Brain microvascular endothelial cell (primary cell): ENCODE data around the gene HBEGF.

Source experiments
- DNase-seq: peaks from one replicate; pipeline ENCODE4 v3.0.0-alpha.2; 2020
- H3K27ac ChIP-seq: fragments of 250-450 bp; sonication (Bioruptor Pico); 2 replicates; pipeline ENCODE4 v1.5.1; 2020; ENCODE audit warnings: mild to moderate bottlenecking, moderate library complexity
- H3K27me3 ChIP-seq: fragments of 250-450 bp; sonication (Bioruptor Pico); replicated peaks from 2 replicates; pipeline ENCODE4 v1.5.1; 2020; ENCODE audit warnings: mild to moderate bottlenecking
- H3K36me3 ChIP-seq: fragments of 250-450 bp; sonication (Bioruptor Pico); replicated peaks from 2 replicates; pipeline ENCODE4 v1.5.1; 2020; ENCODE audit warnings: mild to moderate bottlenecking
- H3K4me3 ChIP-seq: 2 replicates; pipeline ENCODE4 v1.5.1; 2011; ENCODE audit warnings: low read depth, mild to moderate bottlenecking, control low read depth, low read length, moderate library complexity
- in situ Hi-C: cut with HindIII; loops from 2 replicates; pipeline ENCODE4 v1.10.0; 2017; ENCODE audit warnings: low sequenced_read_pairs, low pct_ligation_motif_present
- TF ChIP-seq, protein P1 (sequence below): IDR thresholded peaks from 2 replicates; pipeline ENCODE4 v1.5.1; 2011; ENCODE audit warnings: low read depth, mild to moderate bottlenecking, moderate library complexity, low read length, control low read depth, inconsistent platforms; ENCODE audit errors: missing control alignments

HBEGF gene

DNA sequence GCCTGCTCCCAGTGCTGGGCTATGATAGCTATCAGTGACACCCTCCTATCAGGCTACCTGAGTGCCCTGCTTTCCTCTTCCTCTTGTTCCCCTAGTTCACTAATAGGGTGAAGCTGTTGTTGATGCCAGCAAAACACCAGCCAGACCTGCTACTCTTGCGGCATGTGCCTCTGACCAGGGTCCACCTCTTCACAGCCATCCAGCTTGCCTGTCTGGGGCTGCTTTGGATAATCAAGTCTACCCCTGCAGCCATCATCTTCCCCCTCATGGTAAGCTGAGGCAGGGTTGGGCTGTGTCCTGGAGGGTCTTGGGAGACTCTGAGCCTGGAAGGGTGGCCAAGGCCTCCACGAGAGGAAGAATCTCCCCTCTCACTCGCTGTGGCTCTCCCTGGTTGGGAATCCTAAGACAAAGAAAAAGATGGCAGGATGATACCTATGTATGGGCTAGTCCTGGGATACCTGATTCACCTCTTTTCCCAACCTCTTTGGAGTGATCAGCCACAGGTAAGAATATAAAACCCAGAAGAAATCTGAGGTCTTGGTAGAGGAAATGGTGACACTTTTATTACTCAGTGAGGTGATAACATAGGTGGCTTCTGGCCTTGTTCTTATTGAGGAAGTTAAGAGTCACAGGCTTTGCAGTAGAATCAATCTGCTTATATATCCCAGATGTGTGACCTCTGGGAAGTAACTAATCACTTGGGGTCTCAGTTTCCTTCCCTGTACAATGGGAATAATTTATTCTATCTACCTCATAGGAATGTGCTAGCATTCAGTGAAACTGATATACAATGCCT lies 25.2 kb upstream of the HBEGF start:
- H3K27me3 ChIP-seq = no peaks in the 10 kb centered on the region
- in situ Hi-C loops = no loop called here
- TF ChIP-seq, protein P1, sequence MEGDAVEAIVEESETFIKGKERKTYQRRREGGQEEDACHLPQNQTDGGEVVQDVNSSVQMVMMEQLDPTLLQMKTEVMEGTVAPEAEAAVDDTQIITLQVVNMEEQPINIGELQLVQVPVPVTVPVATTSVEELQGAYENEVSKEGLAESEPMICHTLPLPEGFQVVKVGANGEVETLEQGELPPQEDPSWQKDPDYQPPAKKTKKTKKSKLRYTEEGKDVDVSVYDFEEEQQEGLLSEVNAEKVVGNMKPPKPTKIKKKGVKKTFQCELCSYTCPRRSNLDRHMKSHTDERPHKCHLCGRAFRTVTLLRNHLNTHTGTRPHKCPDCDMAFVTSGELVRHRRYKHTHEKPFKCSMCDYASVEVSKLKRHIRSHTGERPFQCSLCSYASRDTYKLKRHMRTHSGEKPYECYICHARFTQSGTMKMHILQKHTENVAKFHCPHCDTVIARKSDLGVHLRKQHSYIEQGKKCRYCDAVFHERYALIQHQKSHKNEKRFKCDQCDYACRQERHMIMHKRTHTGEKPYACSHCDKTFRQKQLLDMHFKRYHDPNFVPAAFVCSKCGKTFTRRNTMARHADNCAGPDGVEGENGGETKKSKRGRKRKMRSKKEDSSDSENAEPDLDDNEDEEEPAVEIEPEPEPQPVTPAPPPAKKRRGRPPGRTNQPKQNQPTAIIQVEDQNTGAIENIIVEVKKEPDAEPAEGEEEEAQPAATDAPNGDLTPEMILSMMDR = no peak

DNA sequence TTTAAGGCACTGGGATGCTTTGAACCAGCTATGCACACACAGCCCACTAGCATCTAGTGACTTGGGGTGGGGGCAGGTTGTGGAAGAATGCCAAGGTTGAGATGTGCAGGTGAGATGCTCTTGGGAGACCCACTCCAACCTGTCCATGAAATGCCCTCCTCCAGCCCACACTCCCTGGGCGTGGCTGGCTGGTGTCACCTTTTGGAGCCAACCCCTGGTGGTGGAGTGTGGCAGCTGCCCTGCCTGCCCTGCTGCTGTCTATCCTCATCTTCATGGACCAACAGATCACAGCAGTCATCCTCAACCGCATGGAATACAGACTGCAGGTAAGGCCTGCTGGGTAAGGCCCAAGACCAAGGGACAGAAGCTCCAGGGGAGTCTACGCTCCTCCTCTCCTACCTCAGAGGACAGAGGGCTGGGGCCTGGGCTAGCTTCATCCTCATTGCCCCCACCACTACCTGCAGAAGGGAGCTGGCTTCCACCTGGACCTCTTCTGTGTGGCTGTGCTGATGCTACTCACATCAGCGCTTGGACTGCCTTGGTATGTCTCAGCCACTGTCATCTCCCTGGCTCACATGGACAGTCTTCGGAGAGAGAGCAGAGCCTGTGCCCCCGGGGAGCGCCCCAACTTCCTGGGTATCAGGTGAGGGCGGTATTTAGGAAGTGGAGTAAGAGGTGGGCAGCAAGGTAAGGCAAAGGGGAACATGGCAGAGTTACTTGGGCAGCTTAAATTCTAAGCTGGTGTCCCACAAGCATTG lies 21.0 kb upstream of the HBEGF start:
- DNase-seq = no peak
- in situ Hi-C loops = no loop called here
- Histone ChIP-seq H3K27me3 (no peaks in the 10 kb centered on the region), H3K27ac (no peak overlapping the region), H3K36me3 (no peaks in the 10 kb centered on the region), H3K4me3 (no peak overlapping the region)
- TF ChIP-seq, protein P1 = no peak

More for the DNA sequence above, 25.2 kb upstream of the HBEGF start:
- no peak overlapping the region for H3K4me3 ChIP-seq
- no peaks in the 10 kb centered on the region for H3K36me3 ChIP-seq
- H3K27ac ChIP-seq = no peak overlapping the region
- no peak for DNase-seq

DNA sequence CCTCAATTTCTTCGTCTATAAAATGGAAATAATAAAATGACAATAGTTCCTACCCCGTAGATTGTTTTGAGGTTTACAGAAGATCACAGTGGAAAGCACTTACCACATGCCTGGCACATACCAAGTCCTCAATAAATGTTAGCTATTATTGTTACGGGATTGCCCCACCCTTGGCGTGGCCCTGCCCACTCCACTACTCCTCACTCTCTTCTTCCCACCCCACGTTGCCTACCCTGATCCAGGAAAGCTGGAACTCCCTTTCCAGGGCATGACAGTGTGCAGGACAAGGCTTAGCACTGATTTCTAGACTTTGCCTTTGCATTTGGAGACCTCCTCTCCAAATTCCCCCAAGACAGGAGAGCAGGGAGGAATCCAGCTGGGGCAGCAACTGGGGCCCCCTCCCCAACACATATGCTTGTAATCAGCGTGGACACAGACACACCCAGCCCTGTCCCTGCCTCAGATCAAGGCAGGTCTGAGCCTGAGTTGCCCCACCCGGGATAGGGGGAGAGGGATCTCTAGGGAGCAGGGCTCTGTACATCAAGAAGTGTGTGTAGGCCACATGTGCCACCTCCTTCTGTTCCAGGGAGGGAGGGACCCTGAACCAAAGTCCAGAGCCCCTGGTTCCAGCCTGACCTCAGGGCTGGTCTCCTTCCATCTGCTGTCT lies 20.3 kb upstream of the HBEGF start:
- in situ Hi-C loops = no loop called here
- H3K27me3 ChIP-seq = no peaks in the 10 kb centered on the region
- no peaks in the 10 kb centered on the region for H3K36me3 ChIP-seq
- DNase-seq = no peak
- H3K27ac ChIP-seq = no peak overlapping the region
- TF ChIP-seq, protein P1 = no peak
- H3K4me3 ChIP-seq = no peak overlapping the region

DNA sequence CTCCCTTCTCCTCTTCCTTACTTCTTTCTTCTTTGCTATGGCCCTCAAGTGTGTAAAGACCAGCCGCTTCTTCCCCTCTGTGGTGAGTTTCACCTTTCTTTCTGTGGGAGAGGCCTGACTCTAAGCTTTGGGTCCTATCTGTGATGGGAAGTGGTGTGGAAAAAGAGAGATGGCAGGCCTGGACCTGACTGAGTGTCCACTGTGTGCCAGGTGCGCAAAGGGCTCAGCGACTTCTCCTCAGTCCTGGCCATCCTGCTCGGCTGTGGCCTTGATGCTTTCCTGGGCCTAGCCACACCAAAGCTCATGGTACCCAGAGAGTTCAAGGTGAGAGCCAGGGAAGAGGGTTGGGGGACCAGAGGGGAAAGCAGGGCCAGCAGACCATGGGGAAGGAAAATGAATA lies 19.5 kb upstream of the HBEGF start:
- no peaks in the 10 kb centered on the region for H3K27me3 ChIP-seq
- no peak overlapping the region for H3K4me3 ChIP-seq
- in situ Hi-C loops = no loop called here
- DNase-seq = no peak
- no peaks in the 10 kb centered on the region for H3K36me3 ChIP-seq
- TF ChIP-seq, protein P1 = no peak
- no peak overlapping the region for H3K27ac ChIP-seq

DNA sequence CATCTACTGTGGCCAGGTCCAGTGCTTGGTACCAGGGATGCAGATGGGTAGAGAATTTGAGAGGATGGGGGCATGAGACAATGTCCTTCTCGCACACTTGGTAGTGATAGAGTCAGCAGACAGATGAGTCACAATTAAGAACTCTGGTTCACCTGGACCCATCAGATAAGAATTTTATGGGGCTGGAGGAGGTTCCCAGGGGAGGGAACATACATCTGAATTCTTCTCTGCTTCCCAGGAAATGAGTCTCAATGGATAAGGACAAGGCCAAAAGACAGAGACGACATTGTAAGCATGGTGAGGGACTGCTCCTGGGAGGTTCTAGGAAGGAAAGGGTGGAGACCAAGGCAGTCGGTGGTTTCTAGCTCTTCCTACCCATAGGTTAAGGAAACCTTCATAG lies 18.9 kb upstream of the HBEGF start:
- H3K4me3 ChIP-seq = no peak overlapping the region
- TF ChIP-seq, protein P1 = no peak
- no peak overlapping the region for H3K27ac ChIP-seq
- H3K36me3 ChIP-seq = no peaks in the 10 kb centered on the region
- DNase-seq = no peak
- H3K27me3 ChIP-seq = no peaks in the 10 kb centered on the region
- in situ Hi-C loops = no loop called here
